Left ventricle myocardium inferior (tissue), 1 donor: ENCODE measurements around the gene EIF5AL1. TPM values are rescaled to one million over a fixed set of nuclear protein-coding genes. Genes with fewer than 3 reads are reported as not detected.
A peak's percentile ranks its signal among the peaks of the same experiment; 100 is the strongest.

ENCODE experiments used
- DNase-seq: peaks from one replicate; pipeline ENCODE4 v3.0.0-alpha.2; 2020
- H3K27ac ChIP-seq: fragments of 200-600 bp; replicated peaks from 2 replicates; pipeline ENCODE4 v1.8.0; 2021
- H3K27me3 ChIP-seq: fragments of 200-600 bp; 2 replicates; pipeline ENCODE4 v1.8.0; 2021; ENCODE audit warnings: low read depth
- H3K36me3 ChIP-seq: fragments of 200-600 bp; 2 replicates; pipeline ENCODE4 v1.8.0; 2021
- H3K4me1 ChIP-seq: fragments of 200-600 bp; 2 replicates; pipeline ENCODE4 v1.8.0; 2021
- H3K4me3 ChIP-seq: fragments of 200-600 bp; 2 replicates; pipeline ENCODE4 v1.8.0; 2021; ENCODE audit warnings: mild to moderate bottlenecking, moderate library complexity
- H3K9me3 ChIP-seq: fragments of 200-600 bp; replicated peaks from 2 replicates; pipeline ENCODE4 v1.8.0; 2021
- intact Hi-C: fragments of 100-400 bp; cut with micrococcal nuclease; formaldehyde crosslinking; loops from one replicate; pipeline ENCODE4 v1.11.0; 2022
- total RNA-seq: library from RNA; stranded (reverse); fragmentation: NEBNext Ultra II Directional; extraction: Animal tissue kit (Norgen Biotek cat#: 25700); gene quantifications from one replicate; pipeline ENCODE4 v1.2.1, GENCODE V29; 2021
- TF ChIP-seq, protein P1 (sequence below): fragments of 200-600 bp; IDR thresholded peaks from 2 replicates; pipeline ENCODE4 v1.8.0; 2021; ENCODE audit warnings: antibody characterized with exemption, mild to moderate bottlenecking, borderline replicate concordance
- donor health status: DM: no; HTN: yes; CAD: no; lungs with severe emphysema.

The EIF5AL1 gene
- total RNA-seq, 1 donor from 2014 or later, result 0.05 TPM

DNA sequence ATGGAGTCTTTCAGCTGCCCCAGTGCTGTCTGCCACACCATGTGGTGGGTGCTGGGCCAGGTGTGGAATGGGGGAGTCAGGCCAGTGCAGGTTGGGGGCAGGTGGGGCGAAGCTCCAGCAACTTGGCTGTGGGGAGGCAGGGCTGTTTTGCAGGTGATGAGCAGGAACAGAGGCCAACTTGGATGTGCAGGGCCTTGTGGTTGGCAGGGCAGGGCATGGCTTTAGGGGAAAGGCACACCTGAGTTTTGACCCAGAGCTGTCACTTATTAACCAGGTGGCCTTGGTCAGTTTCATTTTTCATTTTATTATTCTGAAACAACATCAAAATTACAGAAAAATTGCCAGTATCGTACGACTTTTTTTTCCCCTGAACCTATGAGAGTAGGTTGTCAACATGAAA is 48.9 kb downstream of the EIF5AL1 start:
- H3K36me3 ChIP-seq, result no peaks in the 10 kb centered on the region
- peaks cover 16% of the 10 kb centered on the region for H3K27me3 ChIP-seq
- intact Hi-C loops, result no loop called here
- no peak for DNase-seq
- no peak overlapping the region for H3K4me3 ChIP-seq
- no peak overlapping the region for H3K27ac ChIP-seq
- no peaks in the 10 kb centered on the region for H3K9me3 ChIP-seq
- TF ChIP-seq, protein P1, sequence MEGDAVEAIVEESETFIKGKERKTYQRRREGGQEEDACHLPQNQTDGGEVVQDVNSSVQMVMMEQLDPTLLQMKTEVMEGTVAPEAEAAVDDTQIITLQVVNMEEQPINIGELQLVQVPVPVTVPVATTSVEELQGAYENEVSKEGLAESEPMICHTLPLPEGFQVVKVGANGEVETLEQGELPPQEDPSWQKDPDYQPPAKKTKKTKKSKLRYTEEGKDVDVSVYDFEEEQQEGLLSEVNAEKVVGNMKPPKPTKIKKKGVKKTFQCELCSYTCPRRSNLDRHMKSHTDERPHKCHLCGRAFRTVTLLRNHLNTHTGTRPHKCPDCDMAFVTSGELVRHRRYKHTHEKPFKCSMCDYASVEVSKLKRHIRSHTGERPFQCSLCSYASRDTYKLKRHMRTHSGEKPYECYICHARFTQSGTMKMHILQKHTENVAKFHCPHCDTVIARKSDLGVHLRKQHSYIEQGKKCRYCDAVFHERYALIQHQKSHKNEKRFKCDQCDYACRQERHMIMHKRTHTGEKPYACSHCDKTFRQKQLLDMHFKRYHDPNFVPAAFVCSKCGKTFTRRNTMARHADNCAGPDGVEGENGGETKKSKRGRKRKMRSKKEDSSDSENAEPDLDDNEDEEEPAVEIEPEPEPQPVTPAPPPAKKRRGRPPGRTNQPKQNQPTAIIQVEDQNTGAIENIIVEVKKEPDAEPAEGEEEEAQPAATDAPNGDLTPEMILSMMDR, result no peak
- peaks cover 5% of the 10 kb centered on the region for H3K4me1 ChIP-seq

DNA sequence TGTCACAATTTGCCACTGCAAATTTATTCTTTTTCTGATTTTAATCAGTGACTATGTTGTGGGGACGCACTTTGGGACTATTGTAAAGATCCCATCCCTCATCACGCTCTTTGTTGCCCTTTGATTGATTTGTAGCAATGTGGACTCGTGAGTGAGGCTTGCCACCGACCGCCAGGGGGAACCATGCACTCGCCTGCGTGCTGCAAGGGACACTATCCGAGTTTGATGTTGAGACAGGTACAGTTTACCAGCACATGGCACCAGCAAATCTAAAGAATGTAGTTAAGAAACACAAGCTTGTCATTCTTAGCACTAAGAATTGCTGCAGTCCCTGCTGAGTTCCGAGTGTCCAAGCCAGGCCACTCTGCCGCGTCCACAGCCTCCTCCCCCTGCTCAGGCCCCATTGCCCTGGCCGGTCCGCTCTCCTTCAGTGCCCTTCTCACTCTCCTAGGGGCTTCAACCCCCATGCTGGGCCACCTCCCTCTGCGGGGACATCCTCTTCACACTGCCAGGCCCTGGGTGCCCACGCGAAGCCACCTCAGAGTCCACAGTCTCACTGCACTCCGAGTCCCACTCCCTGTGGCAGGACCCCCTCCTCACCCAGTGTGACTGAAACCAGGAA is 49.9 kb downstream of the EIF5AL1 start:
- H3K9me3 ChIP-seq, result no peaks in the 10 kb centered on the region
- DNase-seq, result peak; percentile 55
- peaks cover 5% of the 10 kb centered on the region for H3K4me1 ChIP-seq
- peak overlapping the region; percentile 47 for H3K4me3 ChIP-seq
- intact Hi-C loops, result no loop called here
- TF ChIP-seq, protein P1, result peak; percentile 86
- H3K36me3 ChIP-seq, result no peaks in the 10 kb centered on the region
- no peak overlapping the region for H3K27ac ChIP-seq
- peaks cover 22% of the 10 kb centered on the region for H3K27me3 ChIP-seq

DNA sequence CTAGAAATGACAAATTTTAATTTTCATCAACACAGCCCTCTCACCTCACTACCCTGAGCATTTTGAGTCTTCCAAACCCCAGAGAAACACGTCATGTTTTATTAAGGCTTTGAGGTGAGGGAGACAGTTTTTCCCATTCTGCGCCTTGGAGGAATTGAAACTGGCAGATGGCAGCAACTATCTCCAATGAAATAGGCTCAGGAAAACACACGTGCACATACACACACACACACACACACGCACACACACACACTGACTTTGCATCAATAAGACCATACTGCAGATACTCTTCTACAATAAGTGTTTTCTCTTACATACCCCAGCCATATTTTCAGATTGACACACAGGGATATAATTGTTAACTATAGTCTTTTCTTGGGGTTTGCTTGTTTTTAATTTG is 51.1 kb downstream of the EIF5AL1 start:
- no peaks in the 10 kb centered on the region for H3K36me3 ChIP-seq
- H3K4me3 ChIP-seq, result no peak overlapping the region
- no peaks in the 10 kb centered on the region for H3K9me3 ChIP-seq
- peaks cover 5% of the 10 kb centered on the region for H3K4me1 ChIP-seq
- H3K27ac ChIP-seq, result no peak overlapping the region
- no peak for DNase-seq
- TF ChIP-seq, protein P1, result no peak
- intact Hi-C loops, result no loop called here
- peaks cover 34% of the 10 kb centered on the region for H3K27me3 ChIP-seq

Other genes starting within 250 kb of the EIF5AL1 start
- 150 TPM for gene PPIF, start 165.1 kb upstream of the EIF5AL1 start, total RNA-seq
- 47.5 TPM for gene ZCCHC24, start 66.9 kb upstream of the EIF5AL1 start, total RNA-seq
- gene SFTPA2, start 47.9 kb downstream of the EIF5AL1 start, total RNA-seq, result not detected
- not detected for gene SFTPA1, start 98.4 kb downstream of the EIF5AL1 start, total RNA-seq
- gene NUTM2B, start 190.7 kb downstream of the EIF5AL1 start, total RNA-seq, result 0.52 TPM